H1 (cell line): Measurements from ENCODE around the gene GTPBP1. TPM values are rescaled to one million over a fixed set of nuclear protein-coding genes. Genes with fewer than 3 reads are reported as not detected.

Experiments used
- NANOG ChIP-seq: IDR thresholded peaks from 2 replicates; pipeline ENCODE4 v1.6.1; 2011; ENCODE audit warnings: low read length, low read depth, mild to moderate bottlenecking, inconsistent platforms; ENCODE audit not compliant: insufficient read depth, poor library complexity, severe bottlenecking
- polyA plus RNA-seq, 7 experiments: library from polyadenylated mRNA; depleted of rRNA in 3 of 7; stranded (reverse) in 5 of 7; unstranded in 2 of 7; fragments of >200 nt in 5 of 7; fragments of 200-250 nt in 2 of 7; gene quantifications; 1 replicate in 5 of 7; 2 replicates in 1 of 7; 4 replicates in 1 of 7; pipeline versions ENCODE4 v1.2.1 to v1.2.3, GENCODE V29; 2011 to 2013; ENCODE audit warnings: missing spikeins in 2 of 7, mixed read lengths in 2 of 7
- total RNA-seq: library from RNA; stranded (reverse); fragmentation: NEBNext Ultra II Directional; extraction: Animal tissue kit (Norgen Biotek cat#: 25700); gene quantifications from 2 replicates; pipeline ENCODE4 v1.2.1, GENCODE V29; 2021

The GTPBP1 gene
- total and polyA plus RNA-seq, 2 of the 8 experiments (the other 6 are each of a cell fraction or from before 2014, with no cell fraction given): 53.1 to 91.8 TPM

GRCh38 chr22:38759005-38759404 is 53.3 kb downstream of the GTPBP1 start (continued):
- no peak for TF ChIP-seq NANOG
